ENCODE data around the gene ADAP1. TPM values are rescaled to one million over a fixed set of nuclear protein-coding genes. Genes with fewer than 3 reads are reported as not detected.

The ADAP1 gene
- total and polyA plus RNA-seq, 8 donors, result 2.2 to 169 (median 22.6) TPM

DNA sequence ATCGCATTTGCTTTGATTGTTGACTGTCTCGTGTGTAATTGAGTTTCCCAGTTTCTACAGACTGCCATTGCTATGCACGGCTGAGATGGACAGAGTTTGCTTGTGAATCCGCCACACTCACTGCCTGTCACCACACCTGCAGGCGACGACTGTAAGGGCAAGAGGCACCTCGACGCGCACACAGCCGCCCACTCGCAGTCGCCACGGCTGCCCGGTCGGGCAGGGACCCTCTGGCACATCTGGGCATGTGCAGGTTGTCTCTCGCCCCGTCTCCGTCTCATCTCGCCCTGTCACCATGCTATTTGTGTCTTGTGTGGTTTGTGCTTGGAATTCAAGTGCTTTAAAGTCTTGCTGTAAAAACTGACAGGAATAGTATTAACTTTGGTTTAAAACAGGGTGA is 104.7 kb downstream of the ADAP1 start:
- no peak for TF ChIP-seq POLR2A (IDR thresholded peaks at IDR 0.05)
- TF ChIP-seq, protein P1, sequence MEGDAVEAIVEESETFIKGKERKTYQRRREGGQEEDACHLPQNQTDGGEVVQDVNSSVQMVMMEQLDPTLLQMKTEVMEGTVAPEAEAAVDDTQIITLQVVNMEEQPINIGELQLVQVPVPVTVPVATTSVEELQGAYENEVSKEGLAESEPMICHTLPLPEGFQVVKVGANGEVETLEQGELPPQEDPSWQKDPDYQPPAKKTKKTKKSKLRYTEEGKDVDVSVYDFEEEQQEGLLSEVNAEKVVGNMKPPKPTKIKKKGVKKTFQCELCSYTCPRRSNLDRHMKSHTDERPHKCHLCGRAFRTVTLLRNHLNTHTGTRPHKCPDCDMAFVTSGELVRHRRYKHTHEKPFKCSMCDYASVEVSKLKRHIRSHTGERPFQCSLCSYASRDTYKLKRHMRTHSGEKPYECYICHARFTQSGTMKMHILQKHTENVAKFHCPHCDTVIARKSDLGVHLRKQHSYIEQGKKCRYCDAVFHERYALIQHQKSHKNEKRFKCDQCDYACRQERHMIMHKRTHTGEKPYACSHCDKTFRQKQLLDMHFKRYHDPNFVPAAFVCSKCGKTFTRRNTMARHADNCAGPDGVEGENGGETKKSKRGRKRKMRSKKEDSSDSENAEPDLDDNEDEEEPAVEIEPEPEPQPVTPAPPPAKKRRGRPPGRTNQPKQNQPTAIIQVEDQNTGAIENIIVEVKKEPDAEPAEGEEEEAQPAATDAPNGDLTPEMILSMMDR (IDR thresholded peaks at IDR 0.05), result no peak
- TF ChIP-seq EP300 (IDR thresholded peaks at IDR 0.05), result no peak
- no peak for TF ChIP-seq POLR2AphosphoS5 (IDR thresholded peaks at IDR 0.05)
- H3K27me3 ChIP-seq, result no peaks in the 10 kb centered on the region
- H3K9me3 ChIP-seq, result no peaks in the 10 kb centered on the region
- peaks cover 0 to 5% (median 0%) of the 10 kb centered on the region in 4 donors for H3K4me1 ChIP-seq
- no peak for DNase-seq
- peaks cover 43 to 88% (median 74%) of the 10 kb centered on the region in 4 donors for H3K36me3 ChIP-seq
- intact Hi-C loops (cut with DNase I; ENCODE audit: low total_unique reads), result no loop called here
- H3K4me3 ChIP-seq, result no peak overlapping the region
- WGBS, 5 donors, result 84 to 95% (median 93%) methylated on average over 17 to 19 of the region's 19 CpGs
- H3K27ac ChIP-seq, result no peak overlapping the region

DNA sequence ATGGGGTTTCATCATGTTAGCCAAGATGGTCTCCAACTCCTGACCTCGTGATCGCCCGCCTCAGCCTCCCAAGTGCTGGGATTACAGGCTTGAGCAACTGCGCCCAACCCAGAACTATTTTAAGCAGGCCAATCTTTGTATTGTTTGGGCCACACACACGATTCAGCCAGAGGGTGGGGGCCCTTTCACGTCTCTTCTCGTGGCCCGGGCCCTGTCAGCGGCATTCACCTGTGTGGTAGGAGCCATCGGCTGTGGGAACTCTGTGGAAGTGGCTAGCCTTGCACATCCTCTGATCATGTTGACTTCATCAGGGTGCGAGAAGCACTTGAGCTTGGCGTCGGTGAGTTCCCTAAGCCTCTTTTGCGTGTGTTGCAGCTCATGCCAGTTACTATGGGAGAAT is 105.3 kb downstream of the ADAP1 start:
- 92 to 96% (median 94%) methylated on average over 14 of the region's 14 CpGs for WGBS, 5 donors
- H3K27ac ChIP-seq, result no peak overlapping the region
- peaks cover 43 to 88% (median 74%) of the 10 kb centered on the region in 4 donors for H3K36me3 ChIP-seq
- no peaks in the 10 kb centered on the region for H3K27me3 ChIP-seq
- TF ChIP-seq, protein P1 (IDR thresholded peaks at IDR 0.05), result no peak
- TF ChIP-seq POLR2A (IDR thresholded peaks at IDR 0.05), result no peak
- no peak for TF ChIP-seq POLR2AphosphoS5 (IDR thresholded peaks at IDR 0.05)
- TF ChIP-seq EP300 (IDR thresholded peaks at IDR 0.05), result no peak
- DNase-seq, result no peak
- no peaks in the 10 kb centered on the region for H3K9me3 ChIP-seq
- H3K4me3 ChIP-seq, result no peak overlapping the region
- intact Hi-C loops (cut with DNase I; ENCODE audit: low total_unique reads), result no loop called here
- H3K4me1 ChIP-seq, result peaks cover 0 to 5% (median 0%) of the 10 kb centered on the region in 4 donors

Other genes starting within 250 kb of the ADAP1 start
- gene DNAAF5, start 228.0 kb downstream of the ADAP1 start, total RNA-seq, result 100 to 1,000 TPM in 1 of 5 donors, 10 to 100 TPM in 3, 1 to 10 TPM in 1; 9.2 to 210 (median 33.3) TPM
- 10 to 100 TPM in 2 of 3 donors, 1 to 10 TPM in 1; 6.7 to 15.1 (median 10.2) TPM for gene DNAAF5, start 228.0 kb downstream of the ADAP1 start, polyA plus RNA-seq
- 10 to 100 TPM in 4 of 5 donors, 1 to 10 TPM in 1; 4.5 to 45.8 (median 15.2) TPM for gene PRKAR1B, start 227.4 kb downstream of the ADAP1 start, total RNA-seq
- gene PRKAR1B, start 227.4 kb downstream of the ADAP1 start, polyA plus RNA-seq, result 1 to 10 TPM; 5.0 to 9.3 (median 7.8) TPM
- 100 to 1,000 TPM; 103 to 242 (median 159) TPM for gene SUN1, start 122.2 kb downstream of the ADAP1 start, total RNA-seq
- gene SUN1, start 122.2 kb downstream of the ADAP1 start, polyA plus RNA-seq, result 10 to 100 TPM; 15.9 to 58.9 (median 21.7) TPM
- gene GET4, start 78.1 kb downstream of the ADAP1 start, total RNA-seq, result 100 to 1,000 TPM in 1 of 5 donors, 10 to 100 TPM in 4; 22.4 to 140 (median 40.1) TPM
- gene GET4, start 78.1 kb downstream of the ADAP1 start, polyA plus RNA-seq, result 10 to 100 TPM; 34.4 to 53.2 (median 53.0) TPM
- 10 to 100 TPM in 3 of 5 donors, 1 to 10 TPM in 2; 2.3 to 26.6 (median 14.2) TPM for gene COX19, start 20.9 kb upstream of the ADAP1 start, total RNA-seq
- gene COX19, start 20.9 kb upstream of the ADAP1 start, polyA plus RNA-seq, result 1 to 10 TPM; 3.9 to 6.5 (median 5.5) TPM
- 1 to 10 TPM in 1 of 5 donors, not detected in 4; 7.0 TPM for gene CYP2W1, start 28.5 kb upstream of the ADAP1 start, total RNA-seq
- under 1 TPM in 2 of 3 donors, not detected in 1; 0.31 to 0.65 TPM for gene CYP2W1, start 28.5 kb upstream of the ADAP1 start, polyA plus RNA-seq
- gene GPR146, start 89.9 kb upstream of the ADAP1 start, total RNA-seq, result 10 to 100 TPM in 1 of 5 donors, 1 to 10 TPM in 4; 2.0 to 13.6 (median 4.4) TPM
- 10 to 100 TPM in 2 of 3 donors, 1 to 10 TPM in 1; 6.4 to 14.6 (median 10.8) TPM for gene GPR146, start 89.9 kb upstream of the ADAP1 start, polyA plus RNA-seq
- 10 to 100 TPM in 2 of 5 donors, 1 to 10 TPM in 1, under 1 TPM in 1, not detected in 1; 0.58 to 18.3 (median 9.7) TPM for gene GPER1, start 133.4 kb upstream of the ADAP1 start, total RNA-seq
- 10 to 100 TPM; 21.9 to 31.2 (median 26.0) TPM for gene GPER1, start 133.4 kb upstream of the ADAP1 start, polyA plus RNA-seq
- gene ZFAND2A, start 205.5 kb upstream of the ADAP1 start, total RNA-seq, result 10 to 100 TPM in 4 of 5 donors, under 1 TPM in 1; 0.89 to 44.9 (median 20.2) TPM
- gene ZFAND2A, start 205.5 kb upstream of the ADAP1 start, polyA plus RNA-seq, result 10 to 100 TPM; 37.4 to 93.6 (median 53.1) TPM